ENCODE data around the gene MYO7A. TPM values are rescaled to one million over a fixed set of nuclear protein-coding genes. Genes with fewer than 3 reads are reported as not detected.

MYO7A gene
- total RNA-seq, 1 donor from 2014 or later, result not detected

GRCh38 chr11:77156396-77157195 is 28.6 kb downstream of the MYO7A start:
- Mint-ChIP-seq H3K9me3 (ENCODE audit: unreplicated experiment) (no peaks in the 10 kb centered on the region), H3K36me3 (ENCODE audit: unreplicated experiment) (no peaks in the 10 kb centered on the region), H3K4me1 (ENCODE audit: unreplicated experiment) (peaks cover 3% of the 10 kb centered on the region), H3K27me3 (ENCODE audit: unreplicated experiment) (peaks cover 24% of the 10 kb centered on the region), H3K27ac (ENCODE audit: unreplicated experiment) (no peak overlapping the region), H3K4me3 (ENCODE audit: unreplicated experiment) (no peak overlapping the region)
- no peak for TF ChIP-seq CTCF (IDR thresholded peaks at IDR 0.05)
- no peak for DNase-seq (ENCODE audit: extremely low spot score, unreplicated experiment)

- Mint-ChIP-seq H3K36me3 (ENCODE audit: unreplicated experiment) (no peaks in the 10 kb centered on the region), H3K27ac (ENCODE audit: unreplicated experiment) (no peak overlapping the region), H3K9me3 (ENCODE audit: unreplicated experiment) (no peaks in the 10 kb centered on the region), H3K4me1 (ENCODE audit: unreplicated experiment) (no peaks in the 10 kb centered on the region), H3K4me3 (ENCODE audit: unreplicated experiment) (no peak overlapping the region), H3K27me3 (ENCODE audit: unreplicated experiment) (peaks cover 28% of the 10 kb centered on the region)
- no peak for DNase-seq (ENCODE audit: extremely low spot score, unreplicated experiment)
- no peak for TF ChIP-seq CTCF (IDR thresholded peaks at IDR 0.05)
Measured at GRCh38 chr11:77158041-77158695, 30.1 kb downstream of the MYO7A start.

GRCh38 chr11:77159219-77159936 is 31.3 kb downstream of the MYO7A start:
- no peaks in the 10 kb centered on the region for H3K4me1 Mint-ChIP-seq (ENCODE audit: unreplicated experiment)
- peaks cover 26% of the 10 kb centered on the region for H3K27me3 Mint-ChIP-seq (ENCODE audit: unreplicated experiment)
- no peak for TF ChIP-seq CTCF (IDR thresholded peaks at IDR 0.05)
- no peak for DNase-seq (ENCODE audit: extremely low spot score, unreplicated experiment)
- H3K36me3 Mint-ChIP-seq (ENCODE audit: unreplicated experiment), result no peaks in the 10 kb centered on the region
- no peak overlapping the region for H3K27ac Mint-ChIP-seq (ENCODE audit: unreplicated experiment)
- H3K9me3 Mint-ChIP-seq (ENCODE audit: unreplicated experiment), result no peaks in the 10 kb centered on the region
- H3K4me3 Mint-ChIP-seq (ENCODE audit: unreplicated experiment), result no peak overlapping the region

- Mint-ChIP-seq H3K27me3 (ENCODE audit: unreplicated experiment) (peaks cover 29% of the 10 kb centered on the region), H3K27ac (ENCODE audit: unreplicated experiment) (no peak overlapping the region), H3K9me3 (ENCODE audit: unreplicated experiment) (no peaks in the 10 kb centered on the region), H3K36me3 (ENCODE audit: unreplicated experiment) (no peaks in the 10 kb centered on the region), H3K4me1 (ENCODE audit: unreplicated experiment) (no peaks in the 10 kb centered on the region), H3K4me3 (ENCODE audit: unreplicated experiment) (no peak overlapping the region)
- no peak for DNase-seq (ENCODE audit: extremely low spot score, unreplicated experiment)
- TF ChIP-seq CTCF (IDR thresholded peaks at IDR 0.05), result no peak
Measured at GRCh38 chr11:77159937-77160495, 32.0 kb downstream of the MYO7A start.
